ENCODE results near the gene AVEN. TPM values are rescaled to one million over a fixed set of nuclear protein-coding genes. Genes with fewer than 3 reads are reported as not detected.

Gene AVEN
- total RNA-seq, 4 donors from 2014 or later, result 7.7 to 12.9 (median 10.1) TPM

- TF ChIP-seq CTCF (IDR thresholded peaks at IDR 0.05) (no peak), POLR2A (IDR thresholded peaks at IDR 0.05) (no peak)
- 95 to 96% methylated on average over 2 of the region's 2 CpGs for WGBS, 2 donors
- no peak overlapping the region for H3K27ac ChIP-seq
- H3K4me3 ChIP-seq (replicated peaks in 1 of 3), result no peak overlapping the region
- no peaks in the 10 kb centered on the region for H3K36me3 ChIP-seq
- DNase-seq, result no peak
- H3K27me3 ChIP-seq, result no peaks in the 10 kb centered on the region
- H3K9me3 ChIP-seq, result no peaks in the 10 kb centered on the region
- no peaks in the 10 kb centered on the region for H3K4me1 ChIP-seq
- intact Hi-C loops (cut with DNase I), result no loop called here
Observed at GRCh38 chr15:34049112-34049511, 10.1 kb upstream of the AVEN start.

DNA sequence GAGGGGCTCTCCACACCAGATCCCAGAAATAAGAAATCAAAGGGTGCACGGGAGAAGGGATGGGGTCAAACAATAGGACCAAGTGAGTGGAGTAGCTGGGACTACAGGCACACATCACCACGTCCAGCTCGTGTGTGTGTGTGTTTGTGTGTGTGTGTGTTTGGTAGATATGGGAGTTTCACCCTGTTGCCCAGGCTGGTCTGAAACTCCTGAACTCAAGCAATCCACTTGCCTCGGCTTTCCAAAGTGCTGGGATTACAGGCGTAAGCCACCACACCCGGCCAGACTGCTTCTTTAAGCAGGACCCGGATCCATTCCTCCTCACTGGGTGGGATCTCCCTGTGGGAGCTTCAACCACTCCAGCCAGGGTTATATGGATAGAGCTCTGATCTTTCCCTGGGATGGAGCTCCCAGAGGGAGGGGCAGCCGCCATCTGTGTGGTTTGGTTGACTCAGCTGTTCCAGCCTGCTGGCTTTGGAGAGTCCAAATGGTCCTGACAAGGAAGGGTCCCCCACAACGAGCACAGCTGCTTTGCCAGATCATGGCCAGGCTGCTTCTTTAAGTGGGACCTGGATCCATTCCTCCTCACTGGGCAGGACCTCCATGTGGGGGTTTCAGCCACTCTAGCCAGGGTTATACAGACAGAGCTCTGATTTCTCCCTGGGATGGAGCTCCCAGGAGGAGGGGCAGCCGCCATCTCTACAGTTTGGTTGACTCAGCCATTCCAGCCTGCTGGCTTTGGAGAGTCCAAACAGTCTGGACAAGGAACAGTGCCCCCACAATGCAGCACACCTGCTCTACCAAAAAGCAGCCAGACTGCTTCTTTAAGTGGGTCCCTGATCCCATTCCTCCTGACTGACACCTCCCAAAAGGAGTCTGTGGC, 9.1 kb upstream of the AVEN start:
- Histone ChIP-seq H3K9me3 (no peaks in the 10 kb centered on the region), H3K27me3 (no peaks in the 10 kb centered on the region), H3K4me3 (replicated peaks in 1 of 3) (no peak overlapping the region), H3K36me3 (no peaks in the 10 kb centered on the region), H3K27ac (no peak overlapping the region), H3K4me1 (no peaks in the 10 kb centered on the region)
- 75 to 88% methylated on average over 9 to 10 of the region's 10 CpGs for WGBS, 2 donors
- intact Hi-C loops (cut with DNase I), result no loop called here
- TF ChIP-seq CTCF (IDR thresholded peaks at IDR 0.05) (no peak), POLR2A (IDR thresholded peaks at IDR 0.05) (no peak)
- no peak for DNase-seq

DNA sequence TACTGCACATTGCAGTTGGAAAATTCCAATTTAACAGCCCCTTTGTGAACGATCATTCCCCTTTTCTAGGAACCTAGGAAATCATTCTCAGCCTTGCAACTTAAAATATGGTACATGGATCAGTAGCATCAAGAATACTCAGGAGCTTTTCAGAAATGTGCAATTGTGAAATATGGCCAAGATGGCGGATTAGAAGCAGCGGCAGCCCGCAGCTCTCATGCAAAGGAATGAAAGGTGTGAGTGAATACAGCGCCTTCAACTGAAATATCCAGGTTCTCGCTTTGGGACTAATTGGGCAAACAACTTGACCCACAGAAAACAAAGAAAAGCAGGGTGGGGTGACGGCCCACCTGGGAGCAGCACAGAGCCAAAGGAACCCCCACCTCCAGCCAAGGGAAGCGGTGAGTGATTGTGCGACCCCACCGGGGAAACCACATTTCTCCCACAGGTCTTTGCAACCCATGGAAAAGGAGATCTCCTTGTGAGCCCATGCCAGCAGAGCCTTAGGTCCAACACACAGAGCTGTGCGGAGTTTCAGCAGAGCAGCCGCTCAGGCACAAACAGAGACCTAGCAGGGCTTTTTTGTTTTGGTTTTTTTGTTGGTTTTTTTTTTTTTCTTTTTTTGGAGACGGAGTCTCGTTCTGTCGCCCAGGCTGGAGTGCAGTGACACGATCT, 7.6 kb upstream of the AVEN start:
- intact Hi-C loops (cut with DNase I), result no loop called here
- DNase-seq, result no peak
- Histone ChIP-seq H3K36me3 (no peaks in the 10 kb centered on the region), H3K4me1 (no peaks in the 10 kb centered on the region), H3K27me3 (no peaks in the 10 kb centered on the region), H3K9me3 (no peaks in the 10 kb centered on the region), H3K27ac (no peak overlapping the region), H3K4me3 (replicated peaks in 1 of 3) (no peak overlapping the region)
- 92 to 93% methylated on average over 16 of the region's 16 CpGs for WGBS, 2 donors
- TF ChIP-seq CTCF (IDR thresholded peaks at IDR 0.05) (no peak), POLR2A (IDR thresholded peaks at IDR 0.05) (no peak)

DNA sequence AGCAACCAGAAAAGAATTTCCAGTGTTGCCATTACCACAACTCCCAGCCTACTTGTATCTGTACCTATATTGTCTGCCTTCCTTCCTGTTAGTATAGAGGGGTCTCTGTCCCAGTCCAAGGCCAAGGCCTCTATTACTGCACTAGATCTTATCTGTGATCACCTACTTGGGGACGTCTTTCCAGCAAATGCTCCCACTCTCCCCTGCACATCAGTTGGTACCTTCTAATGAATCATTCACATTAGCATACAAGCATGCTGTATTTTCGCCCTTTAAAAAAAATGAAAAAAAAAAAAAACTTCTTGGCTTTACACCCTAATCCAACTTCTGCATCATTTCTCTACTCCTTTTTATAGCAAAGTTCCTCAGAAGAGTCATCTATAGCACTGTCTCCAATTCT, 4.8 kb upstream of the AVEN start:
- Histone ChIP-seq H3K27ac (no peak overlapping the region), H3K4me3 (replicated peaks in 1 of 3) (no peak overlapping the region), H3K27me3 (no peaks in the 10 kb centered on the region), H3K4me1 (peaks cover 4 to 8% of the 10 kb centered on the region in 2 donors), H3K9me3 (no peaks in the 10 kb centered on the region), H3K36me3 (no peaks in the 10 kb centered on the region)
- TF ChIP-seq CTCF (IDR thresholded peaks at IDR 0.05) (no peak), POLR2A (IDR thresholded peaks at IDR 0.05) (no peak)
- intact Hi-C loops (cut with DNase I), result no loop called here
- 89 to 92% methylated on average over 2 of the region's 2 CpGs for WGBS, 2 donors
- no peak for DNase-seq

DNA sequence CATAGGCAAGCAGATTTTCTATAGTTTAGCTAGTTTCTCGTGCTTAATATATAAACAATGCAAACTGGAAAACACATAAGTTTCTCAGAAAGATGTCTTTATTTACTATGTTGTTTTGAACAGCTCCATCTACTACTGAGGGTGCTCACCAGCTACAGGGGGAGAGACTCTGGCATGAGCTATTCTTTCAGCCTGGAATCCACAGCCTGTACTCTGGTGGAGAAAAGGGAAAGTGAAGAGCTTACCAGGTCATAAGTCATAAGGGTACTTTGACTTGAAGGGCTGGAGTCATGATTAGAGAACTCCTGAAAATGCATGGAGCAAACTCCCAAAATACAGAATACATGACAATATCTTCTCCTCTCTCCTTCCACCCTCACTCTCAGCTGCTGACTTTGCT, 4.4 kb upstream of the AVEN start:
- intact Hi-C loops (cut with DNase I), result no loop called here
- no peak for TF ChIP-seq POLR2A (IDR thresholded peaks at IDR 0.05)
- no peak for TF ChIP-seq CTCF (IDR thresholded peaks at IDR 0.05)
- Histone ChIP-seq H3K36me3 (no peaks in the 10 kb centered on the region), H3K27me3 (no peaks in the 10 kb centered on the region), H3K9me3 (no peaks in the 10 kb centered on the region), H3K4me1 (peaks cover 4 to 8% of the 10 kb centered on the region in 2 donors), H3K27ac (no peak overlapping the region), H3K4me3 (replicated peaks in 1 of 3) (no peak overlapping the region)
- 87 to 89% methylated on average over 1 of the region's 1 CpG for WGBS, 2 donors
- DNase-seq, result no peak

Data from thyroid gland (tissue), 4 donors.